ENCODE data around the gene GALNT18. TPM values are rescaled to one million over a fixed set of nuclear protein-coding genes. Genes with fewer than 3 reads are reported as not detected.

Gene GALNT18
- total and polyA plus RNA-seq, 2 experiments from 2014 or later = 4.3 to 10.8 TPM

DNA sequence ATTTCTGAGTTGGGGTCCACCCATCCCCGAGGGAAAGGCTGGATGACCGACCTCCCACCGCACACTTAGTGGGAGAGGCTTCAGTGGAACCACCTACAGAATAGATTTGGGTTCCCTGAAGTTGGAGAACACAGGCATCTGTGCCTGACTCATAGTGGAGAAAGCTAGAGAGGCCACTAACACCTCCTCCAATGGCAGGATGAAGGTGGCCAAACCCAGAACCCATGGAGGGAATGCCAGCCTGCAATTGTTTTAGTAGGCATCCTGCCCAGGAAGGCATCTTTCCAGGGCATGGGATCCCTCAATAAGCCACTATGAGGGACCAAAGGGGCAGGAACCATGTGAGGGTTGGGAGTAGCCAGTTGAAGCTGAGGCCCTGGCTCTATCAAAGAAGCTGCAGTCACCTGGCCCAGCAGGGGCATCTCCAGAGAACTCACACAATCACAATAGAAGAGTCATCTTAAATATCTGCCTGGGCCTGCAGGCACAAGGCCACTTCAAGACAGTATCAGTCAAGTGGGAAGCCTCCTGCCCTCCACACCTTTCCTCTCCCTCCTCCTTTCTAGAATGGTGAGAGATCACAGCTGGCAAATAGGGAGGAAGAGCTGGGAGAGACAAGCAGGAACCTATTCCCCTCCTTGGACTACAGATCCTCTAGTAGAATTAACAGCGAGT is 144.7 kb downstream of the GALNT18 start:
- Histone ChIP-seq H3K4me2 (no peak overlapping the region), H3K36me3 (ENCODE audit: insufficient read depth) (no peaks in the 10 kb centered on the region), H3K9me2 (ENCODE audit: insufficient read depth) (no peaks in the 10 kb centered on the region), H3K4me3 (no peak overlapping the region), H3K4me1 (ENCODE audit: insufficient read depth) (peaks cover 10% of the 10 kb centered on the region), H3K79me2 (replicated peaks; ENCODE audit: insufficient read depth) (no peaks in the 10 kb centered on the region), H4K20me1 (replicated peaks; ENCODE audit: insufficient read depth) (no peaks in the 10 kb centered on the region; the same call in 1 of the 2 replicates), H3K27ac (ENCODE audit: low read depth) (no peak overlapping the region), H3K27me3 (ENCODE audit: insufficient read depth) (no peaks in the 10 kb centered on the region), H3F3A (replicated peaks; ENCODE audit: low read depth) (no peaks in the 10 kb centered on the region), H2AFZ (no peak overlapping the region)
- no peak overlapping the region for H3K4me3 Mint-ChIP-seq
- H3K27me3 Mint-ChIP-seq (ENCODE audit: insufficient read depth, low read depth, poor library complexity) = peaks cover 4% of the 10 kb centered on the region
- TF ChIP-seq ZNF331 (CRISPR knock-in tag; IDR thresholded peaks at IDR 0.05; ENCODE audit: low read depth) (no peak), NANOG (IDR thresholded peaks at IDR 0.05; ENCODE audit: borderline replicate concordance) (no peak), EZH2phosphoT487 (IDR thresholded peaks at IDR 0.05; ENCODE audit: unreplicated experiment) (no peak), STAT1 (IDR thresholded peaks at IDR 0.05; ENCODE audit: unreplicated experiment) (no peak), EZH2 (IDR thresholded peaks at IDR 0.05; ENCODE audit: low read depth, unreplicated experiment) (no peak), JUNB (IDR thresholded peaks at IDR 0.05; ENCODE audit: unreplicated experiment) (no peak), CREB1 (CRISPR knock-in tag; IDR thresholded peaks at IDR 0.05; ENCODE audit: low read depth) (no peak), POLR2AphosphoS5 (IDR thresholded peaks at IDR 0.05; ENCODE audit: low read depth) (no peak), ZNF114 (CRISPR knock-in tag; IDR thresholded peaks at IDR 0.05) (no peak), ETS1 (IDR thresholded peaks at IDR 0.05) (no peak)
- TF ChIP-seq, protein P1, sequence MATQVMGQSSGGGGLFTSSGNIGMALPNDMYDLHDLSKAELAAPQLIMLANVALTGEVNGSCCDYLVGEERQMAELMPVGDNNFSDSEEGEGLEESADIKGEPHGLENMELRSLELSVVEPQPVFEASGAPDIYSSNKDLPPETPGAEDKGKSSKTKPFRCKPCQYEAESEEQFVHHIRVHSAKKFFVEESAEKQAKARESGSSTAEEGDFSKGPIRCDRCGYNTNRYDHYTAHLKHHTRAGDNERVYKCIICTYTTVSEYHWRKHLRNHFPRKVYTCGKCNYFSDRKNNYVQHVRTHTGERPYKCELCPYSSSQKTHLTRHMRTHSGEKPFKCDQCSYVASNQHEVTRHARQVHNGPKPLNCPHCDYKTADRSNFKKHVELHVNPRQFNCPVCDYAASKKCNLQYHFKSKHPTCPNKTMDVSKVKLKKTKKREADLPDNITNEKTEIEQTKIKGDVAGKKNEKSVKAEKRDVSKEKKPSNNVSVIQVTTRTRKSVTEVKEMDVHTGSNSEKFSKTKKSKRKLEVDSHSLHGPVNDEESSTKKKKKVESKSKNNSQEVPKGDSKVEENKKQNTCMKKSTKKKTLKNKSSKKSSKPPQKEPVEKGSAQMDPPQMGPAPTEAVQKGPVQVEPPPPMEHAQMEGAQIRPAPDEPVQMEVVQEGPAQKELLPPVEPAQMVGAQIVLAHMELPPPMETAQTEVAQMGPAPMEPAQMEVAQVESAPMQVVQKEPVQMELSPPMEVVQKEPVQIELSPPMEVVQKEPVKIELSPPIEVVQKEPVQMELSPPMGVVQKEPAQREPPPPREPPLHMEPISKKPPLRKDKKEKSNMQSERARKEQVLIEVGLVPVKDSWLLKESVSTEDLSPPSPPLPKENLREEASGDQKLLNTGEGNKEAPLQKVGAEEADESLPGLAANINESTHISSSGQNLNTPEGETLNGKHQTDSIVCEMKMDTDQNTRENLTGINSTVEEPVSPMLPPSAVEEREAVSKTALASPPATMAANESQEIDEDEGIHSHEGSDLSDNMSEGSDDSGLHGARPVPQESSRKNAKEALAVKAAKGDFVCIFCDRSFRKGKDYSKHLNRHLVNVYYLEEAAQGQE (IDR thresholded peaks at IDR 0.05; ENCODE audit: unreplicated experiment) = no peak
- TF ChIP-seq, protein P2, sequence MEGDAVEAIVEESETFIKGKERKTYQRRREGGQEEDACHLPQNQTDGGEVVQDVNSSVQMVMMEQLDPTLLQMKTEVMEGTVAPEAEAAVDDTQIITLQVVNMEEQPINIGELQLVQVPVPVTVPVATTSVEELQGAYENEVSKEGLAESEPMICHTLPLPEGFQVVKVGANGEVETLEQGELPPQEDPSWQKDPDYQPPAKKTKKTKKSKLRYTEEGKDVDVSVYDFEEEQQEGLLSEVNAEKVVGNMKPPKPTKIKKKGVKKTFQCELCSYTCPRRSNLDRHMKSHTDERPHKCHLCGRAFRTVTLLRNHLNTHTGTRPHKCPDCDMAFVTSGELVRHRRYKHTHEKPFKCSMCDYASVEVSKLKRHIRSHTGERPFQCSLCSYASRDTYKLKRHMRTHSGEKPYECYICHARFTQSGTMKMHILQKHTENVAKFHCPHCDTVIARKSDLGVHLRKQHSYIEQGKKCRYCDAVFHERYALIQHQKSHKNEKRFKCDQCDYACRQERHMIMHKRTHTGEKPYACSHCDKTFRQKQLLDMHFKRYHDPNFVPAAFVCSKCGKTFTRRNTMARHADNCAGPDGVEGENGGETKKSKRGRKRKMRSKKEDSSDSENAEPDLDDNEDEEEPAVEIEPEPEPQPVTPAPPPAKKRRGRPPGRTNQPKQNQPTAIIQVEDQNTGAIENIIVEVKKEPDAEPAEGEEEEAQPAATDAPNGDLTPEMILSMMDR (conservative IDR thresholded peaks at IDR 0.05; ENCODE audit: low read depth in 2 of 2) = no peak
- TF ChIP-seq, protein P3, sequence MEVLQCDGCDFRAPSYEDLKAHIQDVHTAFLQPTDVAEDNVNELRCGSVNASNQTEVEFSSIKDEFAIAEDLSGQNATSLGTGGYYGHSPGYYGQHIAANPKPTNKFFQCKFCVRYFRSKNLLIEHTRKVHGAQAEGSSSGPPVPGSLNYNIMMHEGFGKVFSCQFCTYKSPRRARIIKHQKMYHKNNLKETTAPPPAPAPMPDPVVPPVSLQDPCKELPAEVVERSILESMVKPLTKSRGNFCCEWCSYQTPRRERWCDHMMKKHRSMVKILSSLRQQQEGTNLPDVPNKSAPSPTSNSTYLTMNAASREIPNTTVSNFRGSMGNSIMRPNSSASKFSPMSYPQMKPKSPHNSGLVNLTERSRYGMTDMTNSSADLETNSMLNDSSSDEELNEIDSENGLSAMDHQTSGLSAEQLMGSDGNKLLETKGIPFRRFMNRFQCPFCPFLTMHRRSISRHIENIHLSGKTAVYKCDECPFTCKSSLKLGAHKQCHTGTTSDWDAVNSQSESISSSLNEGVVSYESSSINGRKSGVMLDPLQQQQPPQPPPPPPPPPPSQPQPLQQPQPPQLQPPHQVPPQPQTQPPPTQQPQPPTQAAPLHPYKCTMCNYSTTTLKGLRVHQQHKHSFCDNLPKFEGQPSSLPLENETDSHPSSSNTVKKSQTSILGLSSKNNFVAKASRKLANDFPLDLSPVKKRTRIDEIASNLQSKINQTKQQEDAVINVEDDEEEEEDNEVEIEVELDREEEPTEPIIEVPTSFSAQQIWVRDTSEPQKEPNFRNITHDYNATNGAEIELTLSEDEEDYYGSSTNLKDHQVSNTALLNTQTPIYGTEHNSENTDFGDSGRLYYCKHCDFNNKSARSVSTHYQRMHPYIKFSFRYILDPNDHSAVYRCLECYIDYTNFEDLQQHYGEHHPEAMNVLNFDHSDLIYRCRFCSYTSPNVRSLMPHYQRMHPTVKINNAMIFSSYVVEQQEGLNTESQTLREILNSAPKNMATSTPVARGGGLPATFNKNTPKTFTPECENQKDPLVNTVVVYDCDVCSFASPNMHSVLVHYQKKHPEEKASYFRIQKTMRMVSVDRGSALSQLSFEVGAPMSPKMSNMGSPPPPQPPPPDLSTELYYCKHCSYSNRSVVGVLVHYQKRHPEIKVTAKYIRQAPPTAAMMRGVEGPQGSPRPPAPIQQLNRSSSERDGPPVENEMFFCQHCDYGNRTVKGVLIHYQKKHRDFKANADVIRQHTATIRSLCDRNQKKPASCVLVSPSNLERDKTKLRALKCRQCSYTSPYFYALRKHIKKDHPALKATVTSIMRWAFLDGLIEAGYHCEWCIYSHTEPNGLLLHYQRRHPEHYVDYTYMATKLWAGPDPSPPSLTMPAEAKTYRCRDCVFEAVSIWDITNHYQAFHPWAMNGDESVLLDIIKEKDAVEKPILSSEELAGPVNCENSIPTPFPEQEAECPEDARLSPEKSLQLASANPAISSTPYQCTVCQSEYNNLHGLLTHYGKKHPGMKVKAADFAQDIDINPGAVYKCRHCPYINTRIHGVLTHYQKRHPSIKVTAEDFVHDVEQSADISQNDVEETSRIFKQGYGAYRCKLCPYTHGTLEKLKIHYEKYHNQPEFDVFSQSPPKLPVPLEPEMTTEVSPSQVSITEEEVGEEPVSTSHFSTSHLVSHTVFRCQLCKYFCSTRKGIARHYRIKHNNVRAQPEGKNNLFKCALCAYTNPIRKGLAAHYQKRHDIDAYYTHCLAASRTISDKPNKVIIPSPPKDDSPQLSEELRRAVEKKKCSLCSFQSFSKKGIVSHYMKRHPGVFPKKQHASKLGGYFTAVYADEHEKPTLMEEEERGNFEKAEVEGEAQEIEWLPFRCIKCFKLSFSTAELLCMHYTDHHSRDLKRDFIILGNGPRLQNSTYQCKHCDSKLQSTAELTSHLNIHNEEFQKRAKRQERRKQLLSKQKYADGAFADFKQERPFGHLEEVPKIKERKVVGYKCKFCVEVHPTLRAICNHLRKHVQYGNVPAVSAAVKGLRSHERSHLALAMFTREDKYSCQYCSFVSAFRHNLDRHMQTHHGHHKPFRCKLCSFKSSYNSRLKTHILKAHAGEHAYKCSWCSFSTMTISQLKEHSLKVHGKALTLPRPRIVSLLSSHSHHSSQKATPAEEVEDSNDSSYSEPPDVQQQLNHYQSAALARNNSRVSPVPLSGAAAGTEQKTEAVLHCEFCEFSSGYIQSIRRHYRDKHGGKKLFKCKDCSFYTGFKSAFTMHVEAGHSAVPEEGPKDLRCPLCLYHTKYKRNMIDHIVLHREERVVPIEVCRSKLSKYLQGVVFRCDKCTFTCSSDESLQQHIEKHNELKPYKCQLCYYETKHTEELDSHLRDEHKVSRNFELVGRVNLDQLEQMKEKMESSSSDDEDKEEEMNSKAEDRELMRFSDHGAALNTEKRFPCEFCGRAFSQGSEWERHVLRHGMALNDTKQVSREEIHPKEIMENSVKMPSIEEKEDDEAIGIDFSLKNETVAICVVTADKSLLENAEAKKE (CRISPR knock-in tag; IDR thresholded peaks at IDR 0.05) = no peak
- H3K36me3 Mint-ChIP-seq (ENCODE audit: low read depth) = no peaks in the 10 kb centered on the region
- no peak overlapping the region for H3K27ac Mint-ChIP-seq
- H3K9me3 Mint-ChIP-seq = no peaks in the 10 kb centered on the region
- DNase-seq (ENCODE audit: low spot score) (no peak), ATAC-seq (no peak)
- peaks cover 25% of the 10 kb centered on the region for H3K4me1 Mint-ChIP-seq
